ENCODE results near the gene SLC22A2.
"Not testable (repeated sequence)": the region's sequence is repeated elsewhere in the genome, so short reads cannot be mapped to it uniquely, and the experiment has no call there.

The SLC22A2 gene

GRCh38 chr6:160258346-160259142, at the start of gene SLC22A2:
SLC22A2 (minus strand) TSS chr6:160258821; CDS start chr6:160258757, 64 bp downstream.
- DNase-seq, result no peak

- DNase-seq, result no peak
Observed at GRCh38 chr6:160305926-160306713, 47.5 kb upstream of the SLC22A2 start.

GRCh38 chr6:160303806-160304205, 45.2 kb upstream of the SLC22A2 start:
- DNase-seq, result no peak

GRCh38 chr6:160302431-160303082, 43.9 kb upstream of the SLC22A2 start:
- DNase-seq, result not testable (repeated sequence)

DNA sequence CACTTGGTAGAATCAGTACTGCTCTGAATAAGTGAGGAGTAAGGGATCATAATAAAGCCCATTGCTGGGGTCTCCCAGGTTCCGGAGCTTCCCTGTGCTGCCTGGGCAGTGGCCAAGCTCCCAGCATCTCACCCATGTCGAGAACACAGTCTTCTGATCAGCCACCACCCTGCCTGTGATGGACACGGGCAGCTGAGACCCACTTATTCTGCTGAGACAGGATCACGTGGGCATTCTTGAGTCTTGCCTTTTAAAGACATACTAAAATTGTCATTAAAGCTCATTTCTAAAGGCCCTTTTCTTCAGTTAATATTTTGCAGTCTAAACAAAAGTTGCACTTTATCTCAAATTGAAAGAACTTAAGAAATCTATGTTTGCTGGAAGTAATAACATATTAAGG, 42.7 kb upstream of the SLC22A2 start:
- no peak for DNase-seq

DNA sequence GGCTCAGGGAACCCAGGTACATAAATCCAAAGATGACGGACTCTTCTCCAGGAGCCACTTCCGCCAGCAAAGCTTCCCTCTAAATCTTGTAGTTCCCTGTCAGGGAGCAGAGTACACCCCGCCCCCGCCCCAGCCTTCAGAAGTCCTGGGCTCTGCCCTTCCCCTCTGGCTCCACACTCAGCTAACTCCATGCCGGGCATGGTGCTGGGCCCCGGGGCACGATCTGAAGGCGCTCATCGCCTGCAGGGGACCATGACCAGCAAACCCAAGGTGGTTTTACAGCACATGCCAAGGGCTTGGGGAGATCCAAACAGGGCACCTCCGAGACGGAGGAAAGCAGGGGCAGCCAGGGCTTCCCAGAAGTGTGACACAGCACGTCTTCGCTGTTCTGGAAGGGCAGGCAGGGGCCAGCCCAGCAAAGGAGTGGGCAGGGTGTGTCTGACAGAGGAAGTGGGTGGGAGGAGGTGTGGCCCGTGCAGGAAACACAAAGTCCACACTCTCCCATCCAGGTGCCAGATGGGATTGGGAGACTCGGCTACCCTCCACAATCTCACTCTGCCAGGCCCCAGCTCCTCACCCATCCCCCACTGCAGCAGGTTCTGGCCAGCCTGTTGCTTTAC, 41.6 kb upstream of the SLC22A2 start:
- no peak for DNase-seq

GRCh38 chr6:160299559-160299958, 40.9 kb upstream of the SLC22A2 start:
- no peak for DNase-seq

DNA sequence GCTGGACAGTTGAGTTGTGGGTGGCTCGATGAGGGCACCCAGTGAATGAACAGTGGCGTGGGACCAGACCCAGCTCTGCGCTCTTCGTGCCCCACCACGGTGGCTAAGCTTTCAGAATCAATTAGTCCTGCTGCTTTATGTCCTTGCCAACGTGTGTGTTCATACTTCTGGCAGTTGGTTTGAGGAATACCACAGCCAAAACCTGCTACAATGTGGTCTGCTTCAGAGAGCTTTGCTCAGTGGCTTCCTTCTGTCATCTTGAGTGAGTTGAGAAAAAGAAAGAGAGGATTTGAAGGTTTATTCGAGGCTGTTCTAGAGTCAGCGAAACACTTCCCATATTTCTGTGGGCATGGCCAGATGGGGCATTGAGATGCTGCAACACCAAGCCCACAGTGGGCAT, 39.5 kb upstream of the SLC22A2 start:
- DNase-seq, result no peak

DNA sequence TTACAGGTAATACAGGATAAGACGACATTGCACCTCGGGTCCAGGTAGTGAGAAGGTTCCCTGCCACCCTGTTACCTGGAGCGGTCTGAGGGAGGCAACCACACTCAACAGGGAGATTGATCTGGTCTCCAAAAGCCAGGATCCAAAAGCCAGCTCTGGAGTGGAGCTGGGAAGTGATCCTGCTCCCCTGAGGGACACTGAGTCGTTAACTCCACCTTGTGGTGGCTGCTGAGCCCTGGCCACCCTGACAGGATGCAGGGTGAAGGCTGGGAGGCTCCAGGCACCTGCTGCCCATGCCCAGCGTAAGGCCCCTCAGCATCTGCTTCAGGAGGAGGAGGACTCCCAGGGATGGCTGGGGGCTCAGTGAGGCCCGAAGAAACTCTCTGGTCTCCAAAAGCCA, 38.7 kb upstream of the SLC22A2 start:
- DNase-seq, result no peak

DNA sequence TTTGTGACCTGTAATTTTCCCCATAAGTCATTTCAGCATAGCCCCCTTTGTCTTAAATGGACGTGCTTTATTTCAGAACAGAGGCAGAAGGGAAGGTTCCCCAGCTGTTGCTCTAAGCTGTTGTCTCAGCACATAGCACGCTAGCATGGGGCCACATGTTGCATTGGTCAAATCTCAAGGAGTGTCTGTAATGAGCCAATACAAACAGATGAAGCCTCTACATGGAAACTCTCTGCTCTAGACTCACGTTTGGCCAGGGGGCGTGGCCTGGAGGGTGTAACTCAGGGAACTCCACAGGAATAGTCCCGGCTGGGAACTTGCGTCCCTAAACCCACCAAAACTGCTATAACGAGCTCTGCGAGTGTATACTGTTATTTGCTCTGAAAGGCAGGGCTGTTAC, 35.2 kb upstream of the SLC22A2 start:
- DNase-seq, result no peak

GRCh38 chr6:160285541-160286105, 27.0 kb upstream of the SLC22A2 start:
- no peak for DNase-seq

DNA sequence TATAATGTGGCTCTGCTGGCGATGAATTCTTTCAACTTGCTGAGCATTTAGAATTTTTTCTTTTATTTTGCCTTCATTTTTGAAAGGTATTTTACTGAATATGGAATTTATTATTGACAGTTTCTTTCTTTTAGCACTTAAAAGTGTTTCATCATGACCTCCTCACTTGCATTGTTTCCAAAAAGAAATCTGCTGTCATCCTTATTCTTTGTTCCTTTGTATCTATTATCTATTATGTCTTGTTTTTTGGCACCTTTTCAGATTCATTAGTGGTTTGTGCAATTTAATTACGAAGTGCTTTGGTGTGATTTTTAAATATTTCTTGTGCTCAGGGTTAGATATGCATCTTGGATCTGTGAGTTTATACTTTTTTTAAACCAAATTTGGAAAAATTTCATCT, 26.0 kb upstream of the SLC22A2 start:
- DNase-seq, result no peak

- no peak for DNase-seq
Observed at GRCh38 chr6:160282444-160282843, 23.8 kb upstream of the SLC22A2 start.

DNA sequence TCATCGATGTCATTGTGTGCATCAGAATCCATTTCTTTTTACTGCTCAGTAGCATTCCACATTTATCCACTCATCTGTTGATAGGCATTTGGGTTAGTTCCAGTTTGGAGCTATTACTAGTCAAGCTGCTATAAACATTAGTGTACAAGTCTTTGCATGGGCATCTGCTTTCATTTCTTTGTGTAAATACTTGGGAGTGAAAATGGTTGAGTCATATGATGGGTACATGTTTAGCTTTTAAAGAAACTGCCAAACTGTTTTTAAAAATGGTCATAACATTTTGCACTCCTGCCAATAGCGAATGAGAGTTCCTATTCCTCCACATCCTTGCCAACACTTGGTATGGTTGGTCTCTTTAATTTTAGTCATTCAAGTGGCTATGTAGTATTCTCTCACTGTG, 21.2 kb upstream of the SLC22A2 start:
- DNase-seq, result no peak

DNA sequence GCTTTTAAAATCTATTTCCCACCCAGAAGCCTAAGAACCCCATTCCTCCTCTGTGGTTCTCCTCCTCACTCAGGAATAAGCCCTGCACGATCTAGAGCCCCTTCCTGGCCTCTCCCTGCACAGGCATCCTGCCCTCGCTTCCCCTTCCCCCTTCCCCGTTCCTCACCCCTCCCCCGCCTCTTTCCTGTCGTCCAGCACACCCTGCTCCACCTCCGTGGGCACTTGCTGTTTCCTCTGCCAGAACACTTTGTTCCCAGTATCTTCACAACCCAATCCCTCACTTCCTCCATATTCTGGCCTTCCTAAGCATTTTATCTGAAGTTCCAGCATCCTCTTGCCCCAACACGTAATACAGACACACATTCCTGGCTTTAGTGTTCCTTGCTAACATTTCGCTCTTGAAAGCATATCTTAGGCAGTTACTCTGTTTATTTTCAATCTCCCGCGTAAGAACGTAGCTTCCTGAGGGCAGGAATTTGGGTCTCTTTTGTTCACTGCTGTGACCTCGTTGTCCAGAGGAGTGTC, 20.2 kb upstream of the SLC22A2 start:
- no peak for DNase-seq

DNA sequence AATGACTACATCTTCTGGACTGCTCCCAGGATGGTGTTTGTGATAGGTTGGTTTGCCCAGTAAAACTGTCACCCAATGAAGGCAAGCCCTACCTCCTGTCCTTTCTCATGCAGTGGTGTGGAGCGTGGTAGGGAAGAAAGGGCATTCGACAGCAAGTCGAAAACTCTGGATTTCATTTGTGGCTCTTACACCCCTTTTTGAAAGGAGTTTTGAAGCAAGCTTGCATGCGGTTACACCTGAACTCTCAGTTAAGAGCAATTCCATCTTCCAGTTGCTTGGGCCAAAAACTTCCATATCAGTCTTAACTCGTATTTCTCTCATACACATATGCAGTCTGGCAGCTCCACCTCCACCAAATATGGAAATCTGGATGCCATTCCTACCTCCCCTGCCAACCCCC, 19.7 kb upstream of the SLC22A2 start:
- no peak for DNase-seq

DNA sequence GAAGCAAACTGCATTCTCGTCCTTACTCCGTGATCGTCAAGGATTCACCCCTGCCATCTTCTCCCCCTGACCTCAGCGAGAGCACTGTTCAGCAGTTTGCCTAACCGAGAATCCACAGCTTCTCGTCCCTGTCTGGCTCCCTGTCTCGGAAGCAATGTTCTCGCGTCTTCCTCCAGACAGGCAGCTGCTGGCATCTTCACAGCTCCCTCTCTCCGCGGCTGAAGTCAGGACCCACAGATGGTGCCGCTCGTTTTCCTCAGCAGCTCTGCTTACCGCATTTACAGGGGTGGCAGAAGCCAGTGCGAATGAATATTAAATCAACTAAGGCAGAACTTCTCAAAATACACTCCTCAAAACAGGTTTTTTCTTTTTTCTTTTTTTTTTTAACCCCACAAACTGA, 18.9 kb upstream of the SLC22A2 start:
- DNase-seq, result no peak

DNA sequence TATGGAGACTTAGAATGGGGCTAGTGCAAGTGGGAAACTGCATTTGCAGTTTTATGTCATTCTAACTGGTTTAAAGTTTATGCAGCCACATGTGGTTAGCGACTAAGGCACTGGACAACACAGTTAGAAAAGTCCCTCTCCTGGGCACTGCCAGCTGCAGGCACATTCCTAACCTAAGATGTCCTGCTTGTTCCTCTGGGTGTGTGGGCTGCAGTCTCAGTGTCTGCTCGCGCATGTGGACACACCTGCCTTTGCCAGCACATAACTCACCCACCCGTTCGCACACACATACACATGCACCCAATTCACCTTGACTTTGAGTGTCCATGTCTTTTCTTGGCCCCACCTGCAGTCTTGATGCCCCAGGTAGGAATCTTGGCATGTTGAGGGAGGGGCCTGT, 18.5 kb upstream of the SLC22A2 start:
- no peak for DNase-seq

- DNase-seq, result no peak
Observed at GRCh38 chr6:160276126-160276525, 17.5 kb upstream of the SLC22A2 start.

GRCh38 chr6:160275511-160276003, 16.9 kb upstream of the SLC22A2 start:
- DNase-seq, result no peak

GRCh38 chr6:160274871-160275510, 16.4 kb upstream of the SLC22A2 start:
- no peak for DNase-seq

DNA sequence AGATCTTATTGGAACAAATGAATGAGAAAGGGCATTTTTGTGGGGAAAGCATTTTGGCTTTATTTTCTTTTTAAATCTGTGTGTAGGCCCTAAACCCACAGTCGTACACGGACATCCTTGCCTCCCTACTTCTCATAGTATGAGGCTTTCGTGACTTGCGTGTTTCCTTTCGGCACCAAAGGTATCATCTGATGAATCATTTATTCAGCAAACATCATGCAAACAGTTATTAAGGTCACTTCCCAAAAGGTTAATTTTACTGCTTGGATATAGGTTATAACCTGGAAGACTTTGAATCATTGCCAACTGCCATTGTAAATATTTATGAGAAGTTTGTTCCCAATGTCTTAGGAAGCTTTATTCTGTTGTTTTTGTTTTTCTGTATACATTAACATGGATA, 15.1 kb upstream of the SLC22A2 start:
- DNase-seq, result no peak
